ENCODE measurements around the gene SPDL1. TPM values are rescaled to one million over a fixed set of nuclear protein-coding genes. Genes with fewer than 3 reads are reported as not detected.
A peak's percentile ranks its signal among the peaks of the same experiment; 100 is the strongest.

Gene SPDL1
- total and polyA plus RNA-seq, 4 donors = 0.89 to 11.5 (median 3.0) TPM

DNA sequence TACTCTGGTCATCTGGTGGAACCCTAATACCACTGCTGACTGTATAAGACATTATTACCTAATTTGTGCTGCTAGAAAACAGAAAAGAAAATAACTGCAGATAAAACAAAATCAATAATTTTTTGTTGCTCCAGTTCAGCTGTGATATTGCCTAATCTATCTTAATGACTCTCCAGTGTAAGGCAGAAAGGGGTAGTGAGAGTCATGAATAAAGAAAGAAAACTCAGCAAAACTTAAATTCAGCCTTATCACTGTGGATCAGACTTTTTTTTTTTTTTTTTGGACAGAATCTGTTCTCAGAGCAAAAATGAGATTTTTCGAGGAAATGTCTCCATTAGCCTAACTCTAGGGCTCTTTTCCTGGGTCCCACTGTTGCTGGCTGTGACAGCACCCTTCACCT lies 52.4 kb downstream of the SPDL1 start:
- DNase-seq (ENCODE audit: low spot score) = no peak
- Histone ChIP-seq H3K27ac (ENCODE audit: low read depth in 1 of 2, low read length in 2 of 2) (no peak overlapping the region), H3K27me3 (ENCODE audit: control insufficient read depth in 4 of 4, insufficient read depth in 4 of 4, low read length in 3 of 4) (no peaks in the 10 kb centered on the region), H3K4me3 (ENCODE audit: low read depth in 1 of 3, low read length in 3 of 3) (no peak overlapping the region), H3K9me3 (ENCODE audit: control insufficient read depth in 4 of 4, low read length in 3 of 4) (peaks cover 0 to 8% (median 2%) of the 10 kb centered on the region in 4 donors), H3K9ac (ENCODE audit: low read depth in 1 of 2, low read length in 2 of 2) (no peak overlapping the region), H3K4me1 (ENCODE audit: control insufficient read depth in 4 of 4, insufficient read depth in 4 of 4, low read length in 3 of 4) (peaks cover 0 to 3% (median 0%) of the 10 kb centered on the region in 4 donors), H3K36me3 (ENCODE audit: control insufficient read depth in 4 of 4, insufficient read depth in 3 of 4, low read depth in 1 of 4, low read length in 3 of 4) (no peaks in the 10 kb centered on the region)
- TF ChIP-seq TAF1 (conservative IDR thresholded peaks at IDR 0.05) (no peak), HNF4G (IDR thresholded peaks at IDR 0.05) (no peak), RXRA (IDR thresholded peaks at IDR 0.05) (no peak), JUND (IDR thresholded peaks at IDR 0.05) (no peak), SP1 (IDR thresholded peaks at IDR 0.05) (no peak), GABPA (IDR thresholded peaks at IDR 0.05 in 1 of 2, conservative IDR thresholded peaks at IDR 0.05 in 1 of 2) (no peak), YY1 (IDR thresholded peaks at IDR 0.05) (no peak), EGR1 (IDR thresholded peaks at IDR 0.05; ENCODE audit: low read depth in 2 of 2) (no peak), HNF4A (conservative IDR thresholded peaks at IDR 0.05) (no peak)
- TF ChIP-seq, protein P1, sequence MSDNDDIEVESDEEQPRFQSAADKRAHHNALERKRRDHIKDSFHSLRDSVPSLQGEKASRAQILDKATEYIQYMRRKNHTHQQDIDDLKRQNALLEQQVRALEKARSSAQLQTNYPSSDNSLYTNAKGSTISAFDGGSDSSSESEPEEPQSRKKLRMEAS (IDR thresholded peaks at IDR 0.05) = no peak
- TF ChIP-seq, protein P2, sequence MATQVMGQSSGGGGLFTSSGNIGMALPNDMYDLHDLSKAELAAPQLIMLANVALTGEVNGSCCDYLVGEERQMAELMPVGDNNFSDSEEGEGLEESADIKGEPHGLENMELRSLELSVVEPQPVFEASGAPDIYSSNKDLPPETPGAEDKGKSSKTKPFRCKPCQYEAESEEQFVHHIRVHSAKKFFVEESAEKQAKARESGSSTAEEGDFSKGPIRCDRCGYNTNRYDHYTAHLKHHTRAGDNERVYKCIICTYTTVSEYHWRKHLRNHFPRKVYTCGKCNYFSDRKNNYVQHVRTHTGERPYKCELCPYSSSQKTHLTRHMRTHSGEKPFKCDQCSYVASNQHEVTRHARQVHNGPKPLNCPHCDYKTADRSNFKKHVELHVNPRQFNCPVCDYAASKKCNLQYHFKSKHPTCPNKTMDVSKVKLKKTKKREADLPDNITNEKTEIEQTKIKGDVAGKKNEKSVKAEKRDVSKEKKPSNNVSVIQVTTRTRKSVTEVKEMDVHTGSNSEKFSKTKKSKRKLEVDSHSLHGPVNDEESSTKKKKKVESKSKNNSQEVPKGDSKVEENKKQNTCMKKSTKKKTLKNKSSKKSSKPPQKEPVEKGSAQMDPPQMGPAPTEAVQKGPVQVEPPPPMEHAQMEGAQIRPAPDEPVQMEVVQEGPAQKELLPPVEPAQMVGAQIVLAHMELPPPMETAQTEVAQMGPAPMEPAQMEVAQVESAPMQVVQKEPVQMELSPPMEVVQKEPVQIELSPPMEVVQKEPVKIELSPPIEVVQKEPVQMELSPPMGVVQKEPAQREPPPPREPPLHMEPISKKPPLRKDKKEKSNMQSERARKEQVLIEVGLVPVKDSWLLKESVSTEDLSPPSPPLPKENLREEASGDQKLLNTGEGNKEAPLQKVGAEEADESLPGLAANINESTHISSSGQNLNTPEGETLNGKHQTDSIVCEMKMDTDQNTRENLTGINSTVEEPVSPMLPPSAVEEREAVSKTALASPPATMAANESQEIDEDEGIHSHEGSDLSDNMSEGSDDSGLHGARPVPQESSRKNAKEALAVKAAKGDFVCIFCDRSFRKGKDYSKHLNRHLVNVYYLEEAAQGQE (IDR thresholded peaks at IDR 0.05) = no peak
- TF ChIP-seq, protein P3, sequence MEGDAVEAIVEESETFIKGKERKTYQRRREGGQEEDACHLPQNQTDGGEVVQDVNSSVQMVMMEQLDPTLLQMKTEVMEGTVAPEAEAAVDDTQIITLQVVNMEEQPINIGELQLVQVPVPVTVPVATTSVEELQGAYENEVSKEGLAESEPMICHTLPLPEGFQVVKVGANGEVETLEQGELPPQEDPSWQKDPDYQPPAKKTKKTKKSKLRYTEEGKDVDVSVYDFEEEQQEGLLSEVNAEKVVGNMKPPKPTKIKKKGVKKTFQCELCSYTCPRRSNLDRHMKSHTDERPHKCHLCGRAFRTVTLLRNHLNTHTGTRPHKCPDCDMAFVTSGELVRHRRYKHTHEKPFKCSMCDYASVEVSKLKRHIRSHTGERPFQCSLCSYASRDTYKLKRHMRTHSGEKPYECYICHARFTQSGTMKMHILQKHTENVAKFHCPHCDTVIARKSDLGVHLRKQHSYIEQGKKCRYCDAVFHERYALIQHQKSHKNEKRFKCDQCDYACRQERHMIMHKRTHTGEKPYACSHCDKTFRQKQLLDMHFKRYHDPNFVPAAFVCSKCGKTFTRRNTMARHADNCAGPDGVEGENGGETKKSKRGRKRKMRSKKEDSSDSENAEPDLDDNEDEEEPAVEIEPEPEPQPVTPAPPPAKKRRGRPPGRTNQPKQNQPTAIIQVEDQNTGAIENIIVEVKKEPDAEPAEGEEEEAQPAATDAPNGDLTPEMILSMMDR (IDR thresholded peaks at IDR 0.05; ENCODE audit: low read depth, low read length, missing input control) = no peak
- TF ChIP-seq, protein P4, sequence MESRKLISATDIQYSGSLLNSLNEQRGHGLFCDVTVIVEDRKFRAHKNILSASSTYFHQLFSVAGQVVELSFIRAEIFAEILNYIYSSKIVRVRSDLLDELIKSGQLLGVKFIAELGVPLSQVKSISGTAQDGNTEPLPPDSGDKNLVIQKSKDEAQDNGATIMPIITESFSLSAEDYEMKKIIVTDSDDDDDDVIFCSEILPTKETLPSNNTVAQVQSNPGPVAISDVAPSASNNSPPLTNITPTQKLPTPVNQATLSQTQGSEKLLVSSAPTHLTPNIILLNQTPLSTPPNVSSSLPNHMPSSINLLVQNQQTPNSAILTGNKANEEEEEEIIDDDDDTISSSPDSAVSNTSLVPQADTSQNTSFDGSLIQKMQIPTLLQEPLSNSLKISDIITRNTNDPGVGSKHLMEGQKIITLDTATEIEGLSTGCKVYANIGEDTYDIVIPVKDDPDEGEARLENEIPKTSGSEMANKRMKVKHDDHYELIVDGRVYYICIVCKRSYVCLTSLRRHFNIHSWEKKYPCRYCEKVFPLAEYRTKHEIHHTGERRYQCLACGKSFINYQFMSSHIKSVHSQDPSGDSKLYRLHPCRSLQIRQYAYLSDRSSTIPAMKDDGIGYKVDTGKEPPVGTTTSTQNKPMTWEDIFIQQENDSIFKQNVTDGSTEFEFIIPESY (IDR thresholded peaks at IDR 0.05) = no peak
- TF ChIP-seq, protein P5, sequence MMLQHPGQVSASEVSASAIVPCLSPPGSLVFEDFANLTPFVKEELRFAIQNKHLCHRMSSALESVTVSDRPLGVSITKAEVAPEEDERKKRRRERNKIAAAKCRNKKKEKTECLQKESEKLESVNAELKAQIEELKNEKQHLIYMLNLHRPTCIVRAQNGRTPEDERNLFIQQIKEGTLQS (IDR thresholded peaks at IDR 0.05) = no peak
- 67% methylated on average over 1 of the region's 1 CpG for WGBS

DNA sequence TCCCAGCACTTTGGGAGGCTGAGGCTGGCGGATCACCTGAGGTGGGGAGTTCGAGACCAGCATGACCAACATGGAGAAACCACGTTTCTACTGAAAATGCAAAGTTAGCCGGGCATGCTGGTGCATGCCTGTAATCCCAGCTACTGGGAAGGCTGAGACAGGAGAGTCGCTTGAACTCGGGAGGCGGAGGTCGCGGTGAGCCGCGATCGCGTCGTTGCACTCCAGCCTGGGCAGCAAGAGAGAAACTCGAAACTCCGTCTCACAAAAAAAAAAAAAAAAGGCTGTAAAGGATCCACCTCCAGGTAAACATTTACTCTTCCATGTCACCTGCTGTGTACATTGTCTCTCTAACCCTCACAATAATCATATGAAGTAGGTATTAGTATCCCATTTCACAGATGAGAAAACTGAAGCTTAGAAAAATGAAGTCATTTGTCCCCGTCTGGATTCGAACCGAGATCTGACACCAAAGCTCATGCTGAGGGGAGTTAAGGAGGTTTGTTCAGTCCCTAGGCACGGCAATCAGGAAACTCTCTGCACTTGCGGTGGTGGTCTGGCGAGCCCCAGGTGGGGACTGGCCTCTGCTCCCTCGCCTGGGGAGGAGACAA lies 53.0 kb downstream of the SPDL1 start:
- peak overlapping the region in 2 of 3 donors; percentile 15 to 47 for H3K4me3 ChIP-seq (ENCODE audit: low read depth in 1 of 3, low read length in 3 of 3)
- peaks cover 0 to 8% (median 2%) of the 10 kb centered on the region in 4 donors for H3K9me3 ChIP-seq (ENCODE audit: control insufficient read depth in 4 of 4, low read length in 3 of 4)
- 37% methylated on average over 23 of the region's 23 CpGs for WGBS
- H3K27ac ChIP-seq (ENCODE audit: low read depth in 1 of 2, low read length in 2 of 2) = peak overlapping the region in 1 of 2 donors; percentile 62
- H3K9ac ChIP-seq (ENCODE audit: low read depth in 1 of 2, low read length in 2 of 2) = no peak overlapping the region
- peaks cover 0 to under 1% (median 0%) of the 10 kb centered on the region in 4 donors for H3K27me3 ChIP-seq (ENCODE audit: control insufficient read depth in 4 of 4, insufficient read depth in 4 of 4, low read length in 3 of 4)
- peaks cover 0 to 3% (median 0%) of the 10 kb centered on the region in 4 donors for H3K4me1 ChIP-seq (ENCODE audit: control insufficient read depth in 4 of 4, insufficient read depth in 4 of 4, low read length in 3 of 4)
- H3K36me3 ChIP-seq (ENCODE audit: control insufficient read depth in 4 of 4, insufficient read depth in 3 of 4, low read depth in 1 of 4, low read length in 3 of 4) = no peaks in the 10 kb centered on the region
- no peak for DNase-seq (ENCODE audit: low spot score)
- TF ChIP-seq YY1 (IDR thresholded peaks at IDR 0.05) = no peak
- TF ChIP-seq, protein P3 (IDR thresholded peaks at IDR 0.05; ENCODE audit: low read depth, low read length, missing input control) = no peak
- TF ChIP-seq, protein P2 (IDR thresholded peaks at IDR 0.05) = no peak
- TF ChIP-seq TAF1 (conservative IDR thresholded peaks at IDR 0.05) = no peak
- TF ChIP-seq NR2F2 (IDR thresholded peaks at IDR 0.05) = no peak
- no peak for TF ChIP-seq FOXA2 (IDR thresholded peaks at IDR 0.05)
- TF ChIP-seq RXRA (IDR thresholded peaks at IDR 0.05) = no peak
- no peak for TF ChIP-seq FOXA1 (IDR thresholded peaks at IDR 0.05)
- TF ChIP-seq HNF4A (conservative IDR thresholded peaks at IDR 0.05) = no peak

Data from liver (tissue), 9 donors.